M059J (cell line): ENCODE measurements around the gene BMERB1. TPM values are rescaled to one million over a fixed set of nuclear protein-coding genes. Genes with fewer than 3 reads are reported as not detected.
A peak's percentile ranks its signal among the peaks of the same experiment; 100 is the strongest.
"Not testable (repeated sequence)": the region's sequence is repeated elsewhere in the genome, so short reads cannot be mapped to it uniquely, and the experiment has no call there.

ENCODE experiments used
- DNase-seq: peaks from one replicate; pipeline ENCODE4 v3.0.0-alpha.2; 2012; ENCODE audit warnings: low read depth
- total RNA-seq: library from RNA; depleted of rRNA; stranded (reverse); fragments of >200 nt; shearing (Covaris generic); gene quantifications from 2 replicates; pipeline ENCODE4 v1.2.3, GENCODE V29; 2014

BMERB1 gene
- total RNA-seq, 1 experiment from 2014 or later = 25.5 TPM

- no peak for DNase-seq
Measured at GRCh38 chr16:15523092-15523541, 88.7 kb downstream of the BMERB1 start.

GRCh38 chr16:15523939-15524338 lies 89.6 kb downstream of the BMERB1 start:
- no peak for DNase-seq

- no peak for DNase-seq
Measured at GRCh38 chr16:15524966-15525365, 90.6 kb downstream of the BMERB1 start.

- no peak for DNase-seq
Measured at GRCh38 chr16:15526097-15526496, 91.7 kb downstream of the BMERB1 start.

- no peak for DNase-seq
Measured at GRCh38 chr16:15526731-15527130, 92.3 kb downstream of the BMERB1 start.

GRCh38 chr16:15529673-15530072 lies 95.3 kb downstream of the BMERB1 start:
- no peak for DNase-seq

GRCh38 chr16:15530085-15530484 lies 95.7 kb downstream of the BMERB1 start:
- no peak for DNase-seq

- no peak for DNase-seq
Measured at GRCh38 chr16:15532825-15533224, 98.4 kb downstream of the BMERB1 start.

- DNase-seq = no peak
Measured at GRCh38 chr16:15533386-15533785, 99.0 kb downstream of the BMERB1 start.

GRCh38 chr16:15535772-15536171 lies 101.4 kb downstream of the BMERB1 start:
- DNase-seq = no peak

GRCh38 chr16:15536843-15537242 lies 102.5 kb downstream of the BMERB1 start:
- no peak for DNase-seq

- no peak for DNase-seq
Measured at GRCh38 chr16:15538507-15538906, 104.1 kb downstream of the BMERB1 start.

GRCh38 chr16:15539197-15539596 lies 104.8 kb downstream of the BMERB1 start:
- no peak for DNase-seq

GRCh38 chr16:15542261-15542660 lies 107.9 kb downstream of the BMERB1 start:
- no peak for DNase-seq

- no peak for DNase-seq
Measured at GRCh38 chr16:15542734-15543347, 108.5 kb downstream of the BMERB1 start.

GRCh38 chr16:15544405-15544804 lies 110.0 kb downstream of the BMERB1 start:
- no peak for DNase-seq

GRCh38 chr16:15545544-15545943 lies 111.2 kb downstream of the BMERB1 start:
- DNase-seq = no peak

GRCh38 chr16:15547072-15547767 lies 112.8 kb downstream of the BMERB1 start:
- not testable (repeated sequence) for DNase-seq

- DNase-seq = no peak
Measured at GRCh38 chr16:15547768-15548096, 113.3 kb downstream of the BMERB1 start.

- peak; percentile 15 for DNase-seq
Measured at GRCh38 chr16:15548482-15548891, 114.1 kb downstream of the BMERB1 start.

GRCh38 chr16:15552507-15552906 lies 118.1 kb downstream of the BMERB1 start:
- DNase-seq = no peak

GRCh38 chr16:15553313-15554088 lies 119.1 kb downstream of the BMERB1 start:
- DNase-seq = no peak

GRCh38 chr16:15556130-15556529 lies 121.7 kb downstream of the BMERB1 start:
- no peak for DNase-seq
